ENCODE data around the gene FXN. TPM values are rescaled to one million over a fixed set of nuclear protein-coding genes. Genes with fewer than 3 reads are reported as not detected.

Gene FXN
- total and polyA plus RNA-seq, 12 donors: 10.3 to 38.7 (median 22.0) TPM

DNA sequence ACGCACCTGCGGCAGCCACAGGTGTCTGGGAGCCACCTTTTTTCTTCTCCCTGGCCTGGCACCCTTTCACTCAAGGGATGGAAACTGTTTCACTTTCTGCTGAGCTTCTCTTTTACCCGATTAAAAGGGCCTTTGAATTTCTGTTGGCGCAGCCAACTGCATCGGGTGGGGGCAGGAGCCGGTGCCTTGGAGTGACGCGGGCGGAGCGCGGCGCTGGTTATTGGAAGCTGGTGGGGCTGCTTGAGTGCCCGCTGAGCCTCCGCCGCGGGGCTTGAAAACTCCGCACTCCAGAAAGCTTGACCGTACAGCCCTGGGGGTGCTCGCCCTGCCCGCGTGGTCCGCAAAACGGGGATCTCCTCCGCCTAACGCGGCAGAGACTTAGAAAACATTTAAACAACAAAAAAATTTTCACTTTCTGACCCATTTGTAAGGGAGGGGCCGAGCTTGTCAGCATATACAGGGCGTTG, 86.6 kb downstream of the FXN start:
- peak overlapping the region in 4 of 5 donors; percentile 43 to 75 (median 64) for H3K27ac ChIP-seq

DNA sequence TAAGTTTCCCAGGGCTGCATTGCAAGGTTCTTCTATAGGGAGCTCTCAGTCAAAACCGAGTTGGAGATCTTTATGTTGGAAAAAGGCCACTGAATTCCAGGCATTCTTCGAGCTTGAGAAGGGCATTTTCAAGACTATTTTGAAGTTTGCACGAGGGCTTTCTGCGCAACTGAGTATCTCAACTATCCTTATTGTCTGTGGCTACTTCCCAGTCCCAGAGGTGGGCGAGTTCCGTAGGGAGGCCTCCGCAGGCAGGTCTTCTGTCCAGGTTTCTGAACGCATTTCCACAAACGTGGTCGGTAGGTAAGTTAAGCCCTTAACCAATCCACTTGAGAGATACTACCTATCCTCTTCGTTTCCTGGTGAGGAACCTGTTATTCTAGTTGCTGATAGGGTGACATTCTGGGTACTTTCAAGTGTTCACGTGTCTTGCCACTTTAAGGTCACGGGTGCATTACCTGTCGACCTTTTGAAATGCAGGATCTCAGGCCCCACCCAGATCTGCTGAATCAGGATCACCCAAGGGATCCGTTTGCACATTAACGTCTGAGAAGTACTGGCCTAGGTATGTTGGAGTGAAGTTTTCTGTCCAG, 87.1 kb downstream of the FXN start:
- H3K36me3 ChIP-seq (replicated peaks in 1 of 2): no peaks in the 10 kb centered on the region
- H3K27me3 ChIP-seq: no peaks in the 10 kb centered on the region
- peak overlapping the region in 3 of 4 donors; percentile 65 to 91 (median 71) for H3K4me3 ChIP-seq
- no peaks in the 10 kb centered on the region for H3K9me3 ChIP-seq (replicated peaks in 1 of 3)
- intact Hi-C loops (cut with DNase I): no loop called here
- no peak for TF ChIP-seq POLR2A (IDR thresholded peaks at IDR 0.05)
- TF ChIP-seq, protein P1, sequence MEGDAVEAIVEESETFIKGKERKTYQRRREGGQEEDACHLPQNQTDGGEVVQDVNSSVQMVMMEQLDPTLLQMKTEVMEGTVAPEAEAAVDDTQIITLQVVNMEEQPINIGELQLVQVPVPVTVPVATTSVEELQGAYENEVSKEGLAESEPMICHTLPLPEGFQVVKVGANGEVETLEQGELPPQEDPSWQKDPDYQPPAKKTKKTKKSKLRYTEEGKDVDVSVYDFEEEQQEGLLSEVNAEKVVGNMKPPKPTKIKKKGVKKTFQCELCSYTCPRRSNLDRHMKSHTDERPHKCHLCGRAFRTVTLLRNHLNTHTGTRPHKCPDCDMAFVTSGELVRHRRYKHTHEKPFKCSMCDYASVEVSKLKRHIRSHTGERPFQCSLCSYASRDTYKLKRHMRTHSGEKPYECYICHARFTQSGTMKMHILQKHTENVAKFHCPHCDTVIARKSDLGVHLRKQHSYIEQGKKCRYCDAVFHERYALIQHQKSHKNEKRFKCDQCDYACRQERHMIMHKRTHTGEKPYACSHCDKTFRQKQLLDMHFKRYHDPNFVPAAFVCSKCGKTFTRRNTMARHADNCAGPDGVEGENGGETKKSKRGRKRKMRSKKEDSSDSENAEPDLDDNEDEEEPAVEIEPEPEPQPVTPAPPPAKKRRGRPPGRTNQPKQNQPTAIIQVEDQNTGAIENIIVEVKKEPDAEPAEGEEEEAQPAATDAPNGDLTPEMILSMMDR (IDR thresholded peaks at IDR 0.05): no peak
- no peak for DNase-seq
- H3K27ac ChIP-seq: peak overlapping the region in 4 of 5 donors; percentile 43 to 75 (median 64)
- 49 to 54% (median 50%) methylated on average over 15 to 16 of the region's 16 CpGs for WGBS, 4 donors
- peaks cover 6% of the 10 kb centered on the region in 2 donors for H3K4me1 ChIP-seq (replicated peaks in 1 of 2)

More for the DNA sequence above, 86.6 kb downstream of the FXN start:
- peak; percentile 55 to 82 (median 77) for DNase-seq
- Histone ChIP-seq H3K4me3 (peak overlapping the region; percentile 19 to 91 (median 68)), H3K9me3 (replicated peaks in 1 of 3) (no peaks in the 10 kb centered on the region), H3K4me1 (replicated peaks in 1 of 2) (peaks cover 6% of the 10 kb centered on the region in 2 donors), H3K36me3 (replicated peaks in 1 of 2) (no peaks in the 10 kb centered on the region), H3K27me3 (no peaks in the 10 kb centered on the region)
- peak in 1 of 2 donors; percentile 43 for TF ChIP-seq POLR2A (IDR thresholded peaks at IDR 0.05)
- TF ChIP-seq, protein P1 (IDR thresholded peaks at IDR 0.05): no peak
- intact Hi-C loops (cut with DNase I): no loop called here
- 0 to 1% (median 1%) methylated on average over 27 to 28 of the region's 28 CpGs for WGBS, 4 donors

DNA sequence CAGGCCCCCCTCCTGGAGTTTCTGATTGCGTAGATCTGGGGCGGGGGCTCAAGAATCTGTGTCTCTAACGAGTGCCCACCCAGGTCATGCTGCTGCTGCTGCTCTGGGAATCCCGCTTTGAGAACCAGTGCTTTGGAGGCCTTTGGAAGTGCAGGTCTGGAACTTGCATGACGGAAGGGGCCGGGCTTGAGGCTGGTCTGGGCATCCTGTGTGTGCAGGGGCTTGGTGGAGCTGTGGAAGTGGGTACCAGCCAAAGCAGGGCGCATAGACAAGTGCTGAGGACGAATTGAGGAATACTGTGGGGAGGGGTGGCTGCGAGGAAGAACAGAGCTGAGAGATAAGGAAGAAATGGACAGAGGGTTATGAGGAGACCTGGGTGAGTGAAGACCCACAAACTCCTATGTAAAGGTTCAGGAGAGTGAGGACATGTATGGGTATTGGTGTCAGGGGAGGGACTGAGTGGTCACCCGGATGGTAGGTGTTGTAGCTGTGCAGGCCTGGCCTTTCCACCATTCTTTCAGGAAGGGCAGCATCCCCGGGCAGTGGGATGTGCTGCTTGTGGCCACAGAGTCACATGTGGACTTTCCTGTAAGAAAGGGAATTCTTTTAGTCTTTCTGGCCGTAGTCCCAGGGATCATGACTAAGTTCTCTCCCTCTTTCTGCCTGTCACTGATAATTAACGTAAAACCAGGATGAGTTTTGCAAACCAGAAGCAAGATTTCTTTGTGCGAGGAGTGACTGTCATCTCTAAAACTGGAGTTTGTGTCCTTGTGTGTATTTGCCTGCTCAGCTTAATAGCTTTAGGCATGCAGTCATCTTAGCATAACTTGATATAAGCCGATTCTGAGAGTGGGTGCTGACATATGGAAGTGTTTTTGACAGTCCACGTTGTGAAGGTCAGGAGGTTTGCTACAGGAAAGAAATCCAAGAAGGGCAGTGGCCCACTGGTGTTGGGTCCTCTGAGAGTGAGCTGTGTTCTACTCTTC, 95.2 kb downstream of the FXN start:
- Histone ChIP-seq H3K36me3 (replicated peaks in 1 of 2) (no peaks in the 10 kb centered on the region), H3K27me3 (no peaks in the 10 kb centered on the region), H3K9me3 (replicated peaks in 1 of 3) (no peaks in the 10 kb centered on the region), H3K4me1 (replicated peaks in 1 of 2) (peaks cover 0 to 14% of the 10 kb centered on the region in 2 donors), H3K4me3 (peak overlapping the region in 1 of 4 donors; percentile 19), H3K27ac (peak overlapping the region in 2 of 5 donors; percentile 40 to 86)
- no peak for TF ChIP-seq POLR2A (IDR thresholded peaks at IDR 0.05)
- TF ChIP-seq, protein P1 (IDR thresholded peaks at IDR 0.05): no peak
- DNase-seq: peak in 6 of 7 donors; percentile 45 to 76 (median 66)
- intact Hi-C loops (cut with DNase I): loop anchor here in 1 of 2 donors (10.0 kb wide), 1 partner anchor 66 kb away; no protein-coding TSS in a partner anchor
- 52 to 61% (median 60%) methylated on average over 16 of the region's 16 CpGs for WGBS, 4 donors

DNA sequence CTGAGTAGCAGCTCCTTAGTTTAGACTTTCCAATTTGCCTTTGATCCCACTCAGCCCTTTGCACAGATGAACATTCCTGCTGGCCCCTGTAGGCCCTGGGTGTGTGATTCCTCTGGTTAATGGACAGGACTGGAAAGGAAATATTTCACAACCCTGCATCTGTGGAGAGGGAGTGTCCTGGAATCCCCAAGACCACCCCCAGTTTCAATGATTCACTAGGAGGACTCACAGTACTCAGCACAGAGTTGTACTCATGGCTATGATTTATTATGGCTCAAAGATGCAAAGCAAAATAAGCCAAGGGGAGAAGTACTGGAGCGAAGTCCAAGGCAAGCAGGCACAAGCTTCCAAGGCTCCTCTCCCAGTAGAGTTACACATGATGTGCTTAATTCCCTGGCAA, 96.1 kb downstream of the FXN start:
- WGBS, 4 donors: 46 to 56% (median 52%) methylated on average over 1 of the region's 1 CpG
- peak overlapping the region in 1 of 4 donors; percentile 19 for H3K4me3 ChIP-seq
- H3K9me3 ChIP-seq (replicated peaks in 1 of 3): no peaks in the 10 kb centered on the region
- no peaks in the 10 kb centered on the region for H3K27me3 ChIP-seq
- peak overlapping the region in 2 of 5 donors; percentile 40 to 86 for H3K27ac ChIP-seq
- TF ChIP-seq, protein P1 (IDR thresholded peaks at IDR 0.05): no peak
- TF ChIP-seq POLR2A (IDR thresholded peaks at IDR 0.05): no peak
- H3K36me3 ChIP-seq (replicated peaks in 1 of 2): no peaks in the 10 kb centered on the region
- H3K4me1 ChIP-seq (replicated peaks in 1 of 2): peaks cover 0 to 14% of the 10 kb centered on the region in 2 donors
- intact Hi-C loops (cut with DNase I): loop anchor here in 1 of 2 donors (10.0 kb wide), 1 partner anchor 67 kb away; no protein-coding TSS in a partner anchor
- DNase-seq: peak in 4 of 7 donors; percentile 12 to 72 (median 32)
